ENCODE results near the gene CCDC73.

- no peak for TF ChIP-seq POLR2A (IDR thresholded peaks at IDR 0.05; ENCODE audit: low read depth, low read length)
- no peak for TF ChIP-seq TAF1 (IDR thresholded peaks at IDR 0.05; ENCODE audit: borderline replicate concordance, low read depth, low read length)
These were observed 71.1 kb downstream of the CCDC73 start for GRCh38 chr11:32723332-32723731.
